Stimulated activated CD8-positive, alpha-beta memory T cell treated with anti-CD3 and anti-CD28 coated beads, Interleukin-4, amount 100 ng/mL, for 1 hour (primary cell): ENCODE results near the gene ZNF48.

ENCODE experiments used
- DNase-seq, 2 donors: peaks; one replicate each; pipeline ENCODE4 v3.0.0-alpha.2; 2020; ENCODE audit warnings: low read depth in 2 of 2, low spot score in 1 of 2

Gene ZNF48

DNA sequence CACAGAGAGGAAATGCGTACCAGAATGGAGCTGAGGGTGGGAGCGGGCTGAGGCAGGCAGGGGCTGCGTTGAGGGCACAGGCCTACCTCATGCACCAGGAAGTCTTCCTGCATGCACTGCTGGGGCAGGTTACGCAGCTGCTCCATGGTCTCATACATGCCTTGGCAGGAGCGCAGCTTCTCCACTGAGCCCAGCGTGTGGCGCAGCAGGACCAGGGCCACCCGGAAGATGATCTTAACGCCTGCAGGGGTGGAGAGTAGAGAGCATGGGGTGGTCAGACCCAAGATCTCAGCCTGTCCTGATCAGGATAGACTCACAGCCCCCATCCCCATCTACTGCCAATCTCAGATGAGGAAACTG is 36.7 kb upstream of the ZNF48 start:
- no peak for DNase-seq

DNA sequence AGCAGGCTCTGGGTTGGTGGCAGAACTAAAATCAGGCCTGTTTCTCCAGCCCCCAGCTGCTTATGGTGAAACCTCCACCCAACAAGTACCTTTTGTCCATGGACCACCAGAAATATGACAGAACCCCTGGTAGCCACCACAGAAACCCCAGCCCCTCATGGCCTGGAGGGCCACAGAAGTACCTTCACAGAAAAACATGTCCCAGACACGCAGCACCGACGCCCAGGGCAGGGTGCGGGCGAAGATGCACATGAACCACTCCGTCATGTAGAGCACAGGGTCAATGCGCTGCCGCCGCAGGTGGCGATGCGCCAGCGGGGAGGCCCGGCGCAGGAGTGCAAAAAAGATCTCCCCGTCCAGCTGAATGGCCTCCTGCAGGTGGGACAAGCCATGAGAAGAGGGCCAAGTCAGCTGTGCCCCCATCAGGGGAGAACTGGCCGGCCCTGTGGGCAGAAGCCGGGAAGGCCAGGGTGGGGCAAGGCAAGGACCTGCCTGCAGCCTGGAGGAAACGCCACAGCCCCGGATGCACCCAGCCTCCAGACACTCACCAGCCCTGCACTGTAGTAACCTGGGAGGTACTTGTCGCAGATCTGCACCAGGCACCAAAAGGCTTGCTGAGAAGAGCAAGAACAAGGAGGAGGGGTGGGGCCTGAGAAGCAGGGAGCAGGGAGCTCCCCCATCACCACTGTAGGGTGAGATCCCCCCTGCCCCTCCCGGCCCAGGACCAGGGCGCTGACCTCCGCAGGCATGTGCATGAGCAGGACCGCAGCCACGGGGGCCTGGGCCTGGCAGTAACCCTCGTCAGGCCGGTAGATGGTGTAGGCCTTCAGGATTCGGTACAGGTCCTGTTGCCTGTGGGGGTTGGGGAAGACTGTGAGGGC is 36.0 kb upstream of the ZNF48 start:
- DNase-seq: no peak

DNA sequence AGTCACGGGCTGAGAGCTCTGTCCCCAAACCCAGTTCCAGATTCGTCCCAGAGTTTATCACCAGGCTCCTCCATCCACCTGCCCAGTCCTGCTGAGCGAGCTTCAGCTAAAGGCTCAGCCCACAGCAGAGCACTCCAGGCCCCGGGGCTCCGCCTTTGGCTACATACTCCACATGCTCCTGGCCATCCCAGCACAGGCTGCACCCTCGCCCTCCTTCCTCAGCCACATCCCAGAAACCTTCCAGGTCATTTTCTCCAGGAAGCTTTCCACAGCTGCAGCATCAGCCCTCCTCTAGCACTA is 35.4 kb upstream of the ZNF48 start:
- DNase-seq: no peak

DNA sequence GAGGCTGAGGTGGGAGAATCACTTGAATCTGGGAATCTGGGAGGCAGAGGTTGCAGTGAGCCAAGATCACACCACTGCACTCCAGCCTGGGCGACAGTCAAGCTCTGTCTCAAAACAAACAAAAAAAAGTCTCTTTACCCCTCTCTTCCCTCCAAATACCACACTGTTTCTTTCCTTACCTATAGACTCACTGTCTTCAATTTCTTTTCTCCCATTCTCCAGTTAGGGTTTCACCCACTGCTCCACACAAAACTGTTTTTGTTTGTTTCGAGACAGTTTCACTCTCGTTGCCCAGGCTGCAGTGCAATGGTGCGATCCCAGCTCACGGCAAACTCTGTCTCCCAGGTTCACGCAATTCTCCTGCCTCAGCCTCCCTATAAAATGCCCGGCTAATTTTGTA is 34.0 kb upstream of the ZNF48 start:
- DNase-seq: no peak

DNA sequence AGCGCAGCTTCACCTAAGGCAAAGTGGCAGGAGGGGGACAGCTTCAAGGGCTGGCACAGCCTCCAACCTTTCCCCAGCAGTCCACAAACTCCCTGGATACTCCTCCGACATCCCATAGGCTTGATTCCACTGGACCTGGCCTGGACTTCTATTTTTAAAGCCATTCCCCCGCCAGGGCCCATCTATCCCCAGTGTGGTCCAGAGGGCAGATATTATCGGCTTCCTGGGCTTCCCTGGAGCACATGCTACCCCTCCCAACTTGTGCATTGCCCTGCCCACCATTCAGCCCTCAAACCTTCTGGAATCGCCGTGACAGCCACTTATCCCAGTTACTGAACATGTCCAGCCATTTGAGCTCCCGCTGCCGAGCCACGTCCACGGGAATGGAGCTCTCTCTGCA is 30.0 kb upstream of the ZNF48 start:
- DNase-seq: no peak

DNA sequence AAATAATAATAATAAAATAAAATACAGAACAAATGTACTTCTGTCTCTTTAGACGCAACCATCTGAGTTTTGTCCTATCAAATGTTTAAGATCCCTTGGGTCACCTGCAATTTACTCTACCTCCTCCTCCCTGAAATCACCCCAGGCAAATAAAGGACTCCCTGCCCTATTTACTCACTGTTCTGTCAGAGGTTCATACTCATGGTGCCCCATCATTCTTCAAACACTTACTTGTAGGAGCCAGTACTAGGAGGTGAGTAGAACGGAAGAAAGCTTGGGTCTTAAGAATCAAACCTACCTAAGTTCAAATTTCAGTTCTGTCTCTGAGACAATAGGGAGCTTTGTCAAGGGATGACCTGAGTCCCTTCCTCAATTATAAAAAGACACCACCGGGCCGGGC is 28.7 kb upstream of the ZNF48 start:
- DNase-seq: no peak

DNA sequence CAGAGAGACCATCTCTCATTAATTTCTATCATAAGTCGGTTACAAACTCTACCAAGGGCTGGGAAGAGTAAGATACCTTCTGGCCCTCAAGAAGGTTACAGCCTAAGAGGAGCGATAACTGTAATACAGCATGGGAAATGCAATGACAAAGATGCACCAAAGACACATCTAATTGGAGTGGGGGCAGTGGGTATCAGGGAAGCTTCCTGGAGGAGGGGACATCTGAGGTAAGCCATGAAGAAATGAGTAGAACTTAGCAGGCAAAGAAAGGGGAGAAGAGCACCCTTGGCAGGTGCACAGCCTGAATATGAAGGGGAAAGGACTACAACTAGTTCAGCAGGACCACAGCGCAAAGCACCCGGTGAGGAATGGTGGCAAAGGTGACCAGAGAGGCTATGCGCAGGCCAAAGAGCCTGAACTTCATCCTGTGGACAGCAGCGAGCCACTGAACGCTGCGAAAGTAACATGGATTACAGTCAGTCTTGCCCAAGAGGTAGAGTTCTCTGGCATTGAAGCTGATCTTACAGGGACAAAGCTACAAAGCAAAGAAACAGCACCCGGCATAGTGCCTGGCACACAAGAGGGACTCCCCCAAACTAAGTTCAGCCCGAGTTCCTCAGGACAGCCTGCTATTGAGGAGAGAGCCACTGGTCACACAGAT is 27.7 kb upstream of the ZNF48 start:
- no peak for DNase-seq

DNA sequence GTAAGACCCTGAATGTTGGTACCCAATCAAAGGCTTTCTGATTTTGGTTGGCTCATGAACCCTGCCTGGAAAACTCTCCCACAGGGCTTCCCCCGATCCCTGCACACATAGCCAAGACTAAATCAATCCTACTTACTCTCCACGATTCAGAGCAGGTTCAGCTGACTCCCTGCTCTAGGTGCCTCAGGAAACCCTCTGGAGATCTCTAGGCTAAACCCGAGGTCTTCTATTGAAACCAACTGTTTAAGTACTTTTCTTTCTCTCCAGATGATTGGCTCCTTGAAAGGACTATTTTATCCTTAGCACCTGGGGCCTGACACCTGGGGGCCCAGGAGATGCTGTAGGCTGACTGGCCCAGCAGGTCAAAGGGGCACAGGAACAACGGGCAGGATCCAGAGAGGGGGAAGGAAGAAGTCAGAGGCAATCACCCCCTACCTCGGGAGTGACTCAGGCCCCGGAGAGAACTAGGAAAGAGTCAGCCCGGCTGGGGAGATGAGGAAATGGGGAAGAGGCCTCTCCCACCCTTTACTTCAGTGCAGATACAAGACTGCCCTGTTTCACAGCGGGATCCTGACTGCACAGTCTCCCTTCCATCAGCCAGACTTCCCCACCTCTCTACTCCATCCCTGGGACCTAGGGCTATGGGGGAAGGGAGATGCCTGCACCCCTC is 27.0 kb upstream of the ZNF48 start:
- no peak for DNase-seq

DNA sequence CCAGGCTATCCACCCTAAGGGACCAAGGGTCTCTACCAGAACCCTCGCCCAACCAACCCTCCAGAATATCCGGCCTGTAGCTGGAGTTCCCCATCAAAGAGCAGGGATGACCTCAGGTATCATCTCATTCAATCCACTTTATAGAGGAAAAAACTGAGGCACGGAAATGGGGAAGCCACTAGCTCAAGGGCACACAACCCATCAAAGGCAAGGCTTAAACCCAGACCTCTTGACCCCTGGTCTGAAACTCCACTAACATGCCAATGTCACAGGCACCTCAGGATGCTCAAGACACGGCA is 26.5 kb upstream of the ZNF48 start:
- DNase-seq: no peak

DNA sequence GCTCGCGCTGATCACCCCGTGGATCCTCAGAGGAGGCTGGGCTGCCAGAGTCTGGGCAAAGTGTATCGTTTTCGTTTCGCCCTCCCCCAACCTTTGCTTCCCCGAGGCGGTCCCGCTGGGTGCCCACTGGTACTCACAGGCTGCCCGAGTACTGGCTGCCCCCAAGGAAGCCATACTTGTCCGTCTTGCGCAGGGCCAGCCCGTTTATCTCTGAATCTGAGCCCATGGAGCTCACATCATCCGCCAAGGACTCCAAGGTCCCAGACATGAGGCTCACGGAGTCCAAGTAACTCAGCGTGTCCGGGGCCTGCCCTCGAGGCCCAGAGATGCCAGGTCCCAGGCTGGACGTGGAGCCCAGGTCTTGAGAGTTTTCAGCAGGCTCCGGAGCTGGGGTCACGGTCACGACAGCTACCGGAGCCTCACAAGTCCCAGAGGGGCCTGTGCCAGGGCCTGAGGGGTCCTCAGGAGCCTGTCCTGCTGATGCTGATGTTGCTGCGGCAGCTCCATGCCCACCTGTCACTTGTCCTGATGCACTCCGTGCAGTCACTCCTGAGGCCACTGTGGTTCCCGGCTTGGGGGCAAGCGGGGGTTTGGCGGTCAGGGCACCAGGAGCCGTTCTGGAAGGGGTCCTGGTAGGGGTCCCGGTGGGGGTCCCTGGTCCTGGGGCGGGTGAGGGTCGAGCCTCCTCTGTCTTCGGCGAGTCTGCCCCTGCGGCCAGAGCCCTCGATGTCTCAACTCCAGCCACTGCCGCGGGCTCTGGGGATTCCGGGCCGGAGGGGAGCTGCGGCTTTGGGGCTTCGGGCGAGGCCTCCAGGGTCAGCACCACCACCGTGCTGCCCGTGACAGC is 25.9 kb upstream of the ZNF48 start:
- no peak for DNase-seq

DNA sequence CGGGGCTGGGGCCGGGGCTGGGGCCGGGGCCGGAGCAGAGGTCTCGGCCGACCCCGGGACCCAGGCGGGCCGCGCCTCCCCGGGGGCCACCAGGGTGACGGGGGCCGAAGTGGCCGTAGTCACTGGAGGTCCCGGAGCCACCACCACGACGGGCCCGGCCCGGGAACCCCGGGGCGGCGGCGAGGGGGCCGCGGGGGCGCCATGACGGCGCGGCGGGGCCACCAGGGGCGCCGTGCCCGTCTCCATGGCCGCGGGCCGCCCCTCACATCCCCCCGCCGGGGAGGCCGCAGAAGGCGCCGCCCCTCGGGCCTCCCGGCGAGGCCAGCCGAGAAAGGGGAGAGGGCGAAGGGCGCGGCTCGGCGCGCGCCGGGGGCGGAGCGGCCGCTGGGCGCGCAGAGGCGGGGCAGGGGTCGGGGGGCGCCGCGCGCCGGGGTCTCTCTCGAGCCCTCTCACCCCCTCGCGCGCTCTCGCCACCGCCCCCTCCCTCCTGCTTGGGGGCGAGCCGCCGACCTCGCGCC is 25.2 kb upstream of the ZNF48 start:
- DNase-seq: no peak

DNA sequence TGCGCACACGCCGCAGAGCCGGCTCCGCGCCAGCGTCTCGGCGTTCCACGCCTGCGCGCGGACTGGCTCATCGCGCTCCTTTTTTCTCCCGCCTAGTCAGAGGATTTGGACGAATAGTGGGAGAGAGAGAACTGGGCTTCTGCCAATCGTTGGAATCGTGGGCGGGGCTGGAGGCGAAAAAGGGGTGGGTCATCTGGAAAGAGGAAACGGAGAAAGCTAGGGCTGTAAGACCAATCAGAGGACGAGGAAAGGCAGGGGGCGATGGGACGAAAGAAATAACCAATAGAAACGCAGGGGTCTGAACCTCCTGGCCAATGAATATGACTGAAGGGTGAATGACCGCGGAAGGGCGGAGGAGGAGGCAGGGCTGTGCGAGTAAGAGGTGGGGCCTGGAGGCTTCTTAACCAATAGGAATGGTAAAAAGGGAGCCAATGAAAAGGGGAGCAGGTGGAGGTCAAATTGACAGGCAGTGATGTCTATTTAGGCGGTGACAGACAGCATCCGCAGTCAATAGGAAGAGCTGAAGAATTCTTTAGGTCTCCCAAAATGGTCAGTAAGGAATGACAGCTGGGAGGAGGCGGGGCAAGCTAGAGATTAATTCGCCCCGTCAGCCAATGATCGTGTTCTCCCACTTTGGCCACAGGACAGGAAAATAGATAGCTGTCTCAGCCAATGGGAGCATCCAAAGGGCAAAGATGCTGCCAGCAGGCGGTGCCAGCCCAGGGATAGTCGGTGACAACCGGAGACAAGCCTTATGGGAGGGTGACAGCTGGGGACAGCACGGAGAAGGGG is 24.6 kb upstream of the ZNF48 start, which contains the start of gene TBC1D10B:
TBC1D10B (minus strand) TSS at position 39 of the 792 bp plus-strand sequence. CDS start 311 bp downstream, outside the sequence.
- DNase-seq: peak; percentile 95 to 97

DNA sequence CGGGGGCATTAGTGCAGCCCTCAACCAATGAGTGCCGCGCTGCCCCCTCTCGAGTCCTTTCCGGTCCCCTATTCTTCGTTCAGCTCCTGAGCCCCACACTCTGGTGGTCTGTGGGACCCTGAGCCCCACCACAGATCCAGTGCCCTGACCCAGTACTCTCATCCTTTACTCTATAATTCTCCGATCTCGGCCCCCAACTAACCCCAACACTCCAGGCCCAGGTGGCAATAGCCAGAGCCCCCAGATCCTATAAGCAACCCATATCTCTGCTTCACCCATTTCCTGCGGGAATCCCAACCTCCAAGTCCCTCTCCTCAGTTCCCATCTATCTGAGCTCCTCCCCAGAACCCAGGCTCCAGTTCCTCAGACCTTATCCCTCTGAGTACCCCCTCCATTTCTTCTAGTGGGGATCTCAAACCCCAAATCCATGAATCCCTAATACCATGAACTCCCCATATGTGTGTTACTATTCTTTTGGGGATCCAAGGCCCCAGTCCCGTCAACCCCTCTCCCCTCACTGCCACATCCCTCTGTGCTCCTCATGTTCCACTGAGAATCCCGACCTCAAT is 23.9 kb upstream of the ZNF48 start:
- no peak for DNase-seq

DNA sequence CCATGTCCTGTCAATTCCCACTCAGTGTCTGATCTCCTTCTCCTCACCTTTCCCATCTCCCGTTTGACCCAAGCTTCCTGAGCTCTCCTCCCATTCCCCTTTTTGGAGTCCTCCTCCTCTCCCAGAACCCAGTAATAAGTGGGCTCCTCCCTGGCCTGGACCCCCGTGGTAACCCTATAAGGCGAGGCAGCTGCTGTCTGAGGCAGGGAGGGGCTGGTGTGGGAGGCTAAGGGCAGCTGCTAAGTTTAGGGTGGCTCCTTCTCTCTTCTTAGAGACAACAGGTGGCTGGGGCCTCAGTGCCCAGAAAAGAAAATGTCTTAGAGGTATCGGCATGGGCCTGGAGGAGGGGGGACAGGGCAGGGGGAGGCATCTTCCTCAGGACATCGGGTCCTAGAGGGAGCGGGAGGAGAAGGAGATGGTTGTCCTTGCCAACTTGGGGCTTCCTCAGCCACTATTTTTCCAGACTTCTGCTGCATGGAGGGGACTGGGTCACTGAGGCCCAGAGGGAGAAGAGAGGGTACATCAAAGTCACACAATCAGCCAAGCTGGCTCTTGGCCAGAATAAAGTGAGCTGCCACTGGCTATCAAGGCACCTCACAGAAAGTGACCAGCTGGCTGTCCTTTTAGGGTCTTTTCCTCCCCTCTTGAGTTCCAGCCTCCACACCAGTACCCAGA is 23.0 kb upstream of the ZNF48 start:
- no peak for DNase-seq

DNA sequence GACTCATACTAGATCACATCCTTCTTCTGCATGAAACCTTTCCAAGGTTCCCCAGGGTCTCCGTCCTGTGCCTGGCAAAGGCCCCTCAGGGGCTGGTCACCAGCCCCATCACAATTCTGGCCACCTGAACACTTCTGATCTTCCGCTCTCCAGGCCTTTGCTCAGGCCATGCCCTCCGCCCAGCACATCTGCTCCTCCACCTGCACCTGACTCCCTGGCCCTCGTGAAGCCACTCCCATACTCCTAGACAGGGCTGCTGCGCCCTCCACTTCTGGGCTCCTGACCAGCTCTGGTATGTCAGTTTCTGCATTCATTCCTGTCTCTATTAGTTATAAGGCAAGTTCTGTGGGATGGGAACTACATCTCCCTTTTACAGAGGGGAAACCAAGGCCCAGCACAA is 22.5 kb upstream of the ZNF48 start:
- DNase-seq: no peak

DNA sequence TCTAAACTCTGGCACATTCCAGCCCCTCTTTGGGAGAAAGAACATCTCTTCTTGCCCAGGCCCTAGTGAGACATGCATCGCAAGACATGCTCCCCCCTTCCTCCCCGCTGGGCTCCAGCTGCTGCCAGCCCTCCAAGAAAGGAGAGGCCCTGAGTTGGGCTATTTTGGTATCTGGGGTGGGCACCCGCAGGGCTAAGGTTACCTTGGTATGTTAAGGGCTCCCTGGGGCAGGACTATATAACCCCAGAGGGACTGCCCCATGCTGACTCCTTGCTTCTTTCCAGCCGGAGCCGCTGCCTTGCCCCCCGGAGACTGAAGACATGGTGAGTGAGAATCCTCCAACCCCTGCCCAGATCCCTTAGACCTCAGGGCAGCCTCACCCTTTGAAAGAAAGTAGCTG is 20.7 kb upstream of the ZNF48 start, which contains the start of gene MYL11:
MYL11 (plus strand) TSS at position 265 of the 400 bp plus-strand sequence; CDS start at position 321, 56 bp downstream.
- DNase-seq: no peak

DNA sequence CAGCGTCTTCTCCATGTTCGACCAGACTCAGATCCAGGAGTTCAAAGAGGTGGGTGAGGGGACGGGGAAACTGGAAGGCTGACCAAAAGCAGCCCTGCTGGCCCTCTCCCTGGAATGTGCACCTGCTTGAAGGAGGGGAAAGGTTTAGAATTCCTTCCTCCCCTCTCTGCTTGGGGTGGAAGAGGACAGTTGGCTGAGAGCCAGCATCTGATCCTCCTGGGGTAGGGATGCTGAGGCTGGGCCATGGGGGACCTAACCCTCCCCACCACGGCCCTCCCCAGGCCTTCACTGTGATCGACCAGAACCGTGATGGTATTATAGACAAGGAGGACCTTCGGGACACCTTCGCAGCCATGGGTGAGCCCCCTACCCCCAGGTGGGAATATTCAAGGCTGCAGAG is 19.4 kb upstream of the ZNF48 start:
- DNase-seq: no peak

DNA sequence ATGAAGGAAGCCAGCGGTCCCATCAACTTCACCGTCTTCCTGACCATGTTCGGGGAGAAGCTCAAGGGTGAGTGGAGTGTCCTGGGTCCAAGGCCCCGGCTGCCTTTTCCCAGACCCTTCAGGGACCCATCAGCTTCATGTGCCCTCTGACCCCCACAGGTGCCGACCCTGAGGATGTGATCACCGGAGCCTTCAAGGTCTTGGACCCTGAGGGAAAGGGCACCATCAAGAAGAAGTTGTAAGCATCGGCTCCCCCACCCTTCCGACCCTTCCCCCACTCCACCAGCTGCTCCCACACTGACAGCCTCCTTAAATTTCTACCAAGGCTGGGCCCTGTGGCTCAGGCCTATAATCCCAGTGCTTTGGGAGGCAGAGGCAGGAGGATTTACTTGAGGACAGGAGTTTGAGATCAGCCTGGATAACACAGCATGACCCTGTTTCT is 18.7 kb upstream of the ZNF48 start:
- DNase-seq: no peak

DNA sequence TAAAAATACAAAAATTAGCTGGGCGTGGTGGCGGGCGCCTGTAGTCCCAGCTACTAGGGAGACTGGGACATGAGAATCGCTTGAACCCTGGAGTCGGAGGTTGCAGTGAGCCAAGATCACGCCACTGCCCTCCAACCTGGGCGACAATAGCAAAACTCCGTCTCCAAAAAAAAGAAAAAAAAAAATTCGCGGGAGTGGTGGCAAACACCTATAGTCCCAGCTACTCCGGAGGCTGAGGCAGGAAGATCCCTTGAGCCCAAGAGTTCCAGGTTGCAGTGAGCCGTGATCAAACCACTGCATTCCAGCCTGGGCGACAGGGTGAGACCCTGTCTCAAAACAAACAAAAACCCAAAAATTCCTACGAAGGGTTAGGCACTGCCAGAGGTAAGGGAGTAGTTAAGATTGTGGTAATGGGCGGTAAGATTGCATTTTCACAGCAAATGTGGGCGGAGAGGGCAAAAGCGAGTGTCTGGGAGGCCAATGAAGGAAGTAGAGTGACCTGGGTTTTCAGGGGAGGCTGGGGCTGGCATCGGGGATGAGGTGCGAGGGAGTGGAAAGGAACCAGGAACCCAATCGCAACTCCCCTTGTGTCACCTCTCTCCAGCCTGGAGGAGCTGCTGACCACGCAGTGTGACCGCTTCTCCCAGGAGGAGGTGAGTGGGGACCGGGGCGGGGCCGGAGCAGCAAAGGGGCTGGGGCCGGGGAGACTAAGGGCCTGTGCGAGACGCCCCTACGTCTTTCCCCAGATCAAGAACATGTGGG is 18.0 kb upstream of the ZNF48 start:
- no peak for DNase-seq
